Skeletal muscle satellite cell (primary cell): Measurements from ENCODE around the gene PROM2.
"Not testable (repeated sequence)": the region's sequence is repeated elsewhere in the genome, so short reads cannot be mapped to it uniquely, and the experiment has no call there.

Source experiments
- H3K27me3 ChIP-seq: 2 replicates; pipeline ENCODE4 v1.7.0; 2013; ENCODE audit warnings: low read length; ENCODE audit not compliant: control insufficient read depth, insufficient read depth
- H3K36me3 ChIP-seq: 2 replicates; pipeline ENCODE4 v1.7.0; 2013; ENCODE audit warnings: mild to moderate bottlenecking, control low read depth, low read length; ENCODE audit not compliant: insufficient read depth
- H3K4me1 ChIP-seq: 2 replicates; pipeline ENCODE4 v1.7.0; 2013; ENCODE audit warnings: low read length; ENCODE audit not compliant: control insufficient read depth, insufficient read depth
- H3K4me2 ChIP-seq: 2 replicates; pipeline ENCODE4 v1.7.0; 2013; ENCODE audit warnings: mild to moderate bottlenecking, low read length
- H3K4me3 ChIP-seq: 2 replicates; pipeline ENCODE4 v1.7.0; 2013; ENCODE audit warnings: low read length
- H3K9ac ChIP-seq: 2 replicates; pipeline ENCODE4 v1.7.0; 2013; ENCODE audit warnings: mild to moderate bottlenecking, low read depth, low read length, moderate library complexity
- H3K9me3 ChIP-seq: replicated peaks from 2 replicates; pipeline ENCODE4 v1.7.0; 2013; ENCODE audit warnings: mild to moderate bottlenecking, control low read depth, low read length

PROM2 gene

GRCh38 chr2:95260028-95261023, 13.9 kb upstream of the PROM2 start:
- Histone ChIP-seq H3K4me1 (no peaks in the 10 kb centered on the region), H3K36me3 (no peaks in the 10 kb centered on the region), H3K9ac (no peak overlapping the region), H3K4me2 (no peak overlapping the region), H3K27me3 (peaks cover 48% of the 10 kb centered on the region), H3K4me3 (no peak overlapping the region), H3K9me3 (no peaks in the 10 kb centered on the region)

DNA sequence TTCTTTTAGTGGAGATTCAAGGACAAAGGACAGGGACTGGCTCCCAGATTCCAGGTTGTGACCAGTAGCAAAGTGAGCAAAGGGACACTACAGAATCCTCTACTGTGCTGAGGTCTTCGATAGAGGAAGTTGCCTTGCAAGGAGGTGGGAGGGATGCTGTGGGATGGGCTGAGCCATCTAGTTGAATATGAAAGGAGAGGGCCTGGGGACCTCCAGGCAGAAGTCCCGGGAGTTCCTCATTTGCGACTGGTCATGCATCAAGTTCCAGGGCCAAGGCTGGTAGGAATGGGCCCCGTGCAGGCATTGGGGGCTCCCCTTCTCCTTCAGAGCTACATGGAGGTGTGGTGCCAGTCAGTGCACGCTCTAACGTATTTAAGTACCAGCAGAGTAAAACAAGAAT, 12.6 kb upstream of the PROM2 start:
- H3K27me3 ChIP-seq = peaks cover 59% of the 10 kb centered on the region
- H3K4me3 ChIP-seq = no peak overlapping the region
- no peak overlapping the region for H3K4me2 ChIP-seq
- H3K36me3 ChIP-seq = no peaks in the 10 kb centered on the region
- no peak overlapping the region for H3K9ac ChIP-seq
- no peaks in the 10 kb centered on the region for H3K9me3 ChIP-seq
- H3K4me1 ChIP-seq = no peaks in the 10 kb centered on the region

- H3K9me3 ChIP-seq = no peaks in the 10 kb centered on the region
- H3K4me3 ChIP-seq = no peak overlapping the region
These were observed 11.2 kb upstream of the PROM2 start for GRCh38 chr2:95262896-95263542.

DNA sequence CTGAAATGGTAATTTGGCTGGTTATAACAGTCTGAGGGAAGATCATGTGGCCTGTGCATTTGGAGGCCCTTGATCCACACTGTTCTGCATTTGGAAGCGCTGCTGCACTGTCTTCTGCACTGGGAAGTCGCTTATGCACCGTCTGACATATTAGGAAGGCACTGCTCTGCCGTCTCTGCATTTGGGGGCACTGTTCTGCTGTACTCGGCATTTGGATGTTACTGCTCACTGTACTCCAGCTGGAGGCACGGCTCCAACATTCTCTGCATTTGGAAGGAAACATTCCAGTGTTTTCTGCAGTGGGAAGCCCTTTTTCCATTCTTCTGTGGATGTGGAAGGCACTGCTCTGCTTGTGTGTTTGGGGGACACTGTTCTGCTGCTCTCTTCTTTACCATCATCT, 9.6 kb upstream of the PROM2 start:
- Histone ChIP-seq H3K27me3 (peaks cover 48% of the 10 kb centered on the region), H3K36me3 (no peaks in the 10 kb centered on the region), H3K4me3 (no peak overlapping the region), H3K9ac (no peak overlapping the region), H3K4me1 (no peaks in the 10 kb centered on the region), H3K9me3 (no peaks in the 10 kb centered on the region), H3K4me2 (no peak overlapping the region)

More at GRCh38 chr2:95262896-95263542, 11.2 kb upstream of the PROM2 start:
- no peaks in the 10 kb centered on the region for H3K36me3 ChIP-seq
- H3K4me1 ChIP-seq = no peaks in the 10 kb centered on the region
- H3K9ac ChIP-seq = no peak overlapping the region
- H3K27me3 ChIP-seq = peaks cover 60% of the 10 kb centered on the region
- H3K4me2 ChIP-seq = no peak overlapping the region

DNA sequence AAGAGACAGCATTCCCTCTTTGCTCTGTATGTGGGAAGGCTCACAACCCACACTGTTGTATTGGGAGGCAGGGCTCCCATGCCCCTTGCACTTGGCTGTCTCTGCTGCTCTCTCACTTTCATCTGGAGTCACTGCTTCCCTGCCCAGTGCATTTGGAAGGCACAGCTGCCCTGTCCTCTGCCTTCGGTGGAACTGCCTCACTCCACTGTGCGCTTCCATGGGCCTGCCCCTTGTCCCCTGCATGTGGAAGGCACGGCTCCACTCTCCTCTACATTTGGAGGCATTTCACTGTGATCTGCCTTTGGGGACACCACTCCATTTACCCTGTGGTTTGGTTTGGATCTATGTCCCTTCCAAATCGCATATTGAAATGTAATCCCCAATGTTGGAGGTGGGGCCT, 9.1 kb upstream of the PROM2 start:
- no peak overlapping the region for H3K4me2 ChIP-seq
- H3K9me3 ChIP-seq = no peaks in the 10 kb centered on the region
- no peak overlapping the region for H3K9ac ChIP-seq
- H3K4me3 ChIP-seq = no peak overlapping the region
- H3K4me1 ChIP-seq = no peaks in the 10 kb centered on the region
- no peaks in the 10 kb centered on the region for H3K36me3 ChIP-seq
- H3K27me3 ChIP-seq = peaks cover 45% of the 10 kb centered on the region

- no peak overlapping the region for H3K4me3 ChIP-seq
- H3K9ac ChIP-seq = no peak overlapping the region
- H3K27me3 ChIP-seq = peaks cover 46% of the 10 kb centered on the region
- no peaks in the 10 kb centered on the region for H3K36me3 ChIP-seq
- H3K9me3 ChIP-seq = no peaks in the 10 kb centered on the region
- H3K4me2 ChIP-seq = no peak overlapping the region
- H3K4me1 ChIP-seq = no peaks in the 10 kb centered on the region
These were observed 7.3 kb upstream of the PROM2 start for GRCh38 chr2:95266781-95267430.

GRCh38 chr2:95267458-95268210, 6.6 kb upstream of the PROM2 start:
- Histone ChIP-seq H3K9me3 (no peaks in the 10 kb centered on the region), H3K4me3 (no peak overlapping the region), H3K9ac (no peak overlapping the region), H3K4me2 (no peak overlapping the region), H3K4me1 (no peaks in the 10 kb centered on the region), H3K36me3 (no peaks in the 10 kb centered on the region), H3K27me3 (peaks cover 46% of the 10 kb centered on the region)

- H3K4me2 ChIP-seq = no peak overlapping the region
- H3K27me3 ChIP-seq = peaks cover 38% of the 10 kb centered on the region
- H3K4me1 ChIP-seq = no peaks in the 10 kb centered on the region
- no peak overlapping the region for H3K9ac ChIP-seq
- H3K9me3 ChIP-seq = no peaks in the 10 kb centered on the region
- no peaks in the 10 kb centered on the region for H3K36me3 ChIP-seq
- H3K4me3 ChIP-seq = no peak overlapping the region
These were observed 5.8 kb upstream of the PROM2 start for GRCh38 chr2:95268211-95269035.

DNA sequence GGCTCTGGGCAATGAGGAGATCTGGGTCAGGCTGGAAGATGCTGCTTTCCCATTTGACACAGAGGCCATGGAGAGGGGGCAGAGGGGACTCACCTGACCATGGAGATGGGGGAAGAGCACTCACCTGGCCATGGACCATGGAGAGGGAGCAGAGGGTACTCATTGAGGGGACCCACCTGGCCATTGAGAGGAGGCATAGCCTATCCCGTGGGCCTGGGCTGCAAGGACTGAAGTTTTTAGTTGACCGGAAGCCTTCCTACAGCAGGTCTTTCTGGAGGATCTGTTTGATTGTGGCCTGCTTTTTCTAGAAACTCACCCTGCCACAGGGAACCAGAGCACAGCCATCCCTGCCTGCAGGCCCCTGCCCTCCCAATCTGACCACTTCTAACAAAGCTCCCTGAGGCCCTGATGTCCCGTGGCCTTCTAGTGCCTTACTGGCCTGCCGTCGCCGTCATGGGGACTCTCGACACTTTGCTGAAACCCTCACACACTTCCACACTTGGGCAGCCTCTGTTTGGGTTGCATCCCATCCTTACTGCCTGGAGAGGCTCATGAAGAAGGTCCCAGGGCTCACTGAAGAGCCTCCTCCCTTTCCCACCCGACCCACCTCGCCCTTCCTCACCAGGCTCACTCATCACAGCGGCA, 5.1 kb upstream of the PROM2 start:
- Histone ChIP-seq H3K4me3 (no peak overlapping the region), H3K9me3 (no peaks in the 10 kb centered on the region), H3K36me3 (no peaks in the 10 kb centered on the region), H3K4me1 (no peaks in the 10 kb centered on the region), H3K4me2 (no peak overlapping the region), H3K27me3 (peaks cover 38% of the 10 kb centered on the region), H3K9ac (no peak overlapping the region)

GRCh38 chr2:95269745-95270144, 4.5 kb upstream of the PROM2 start:
- peaks cover 32% of the 10 kb centered on the region for H3K27me3 ChIP-seq
- not testable (repeated sequence) for H3K4me1 ChIP-seq, H3K4me2 ChIP-seq, H3K9me3 ChIP-seq, H3K9ac ChIP-seq, H3K36me3 ChIP-seq, H3K4me3 ChIP-seq
